Sigmoid colon (tissue), 4 donors: ENCODE measurements around the gene ACIN1.

Experiments
- POLR2A ChIP-seq, 2 donors: fragments of 450-650 bp; IDR thresholded peaks; one replicate each; pipeline ENCODE4 v1.6.1; 2016; ENCODE audit warnings: antibody characterized with exemption in 2 of 2, mild to moderate bottlenecking in 2 of 2, moderate library complexity in 2 of 2
- POLR2AphosphoS5 ChIP-seq, 4 donors: sonication (generic); formaldehyde crosslinking; IDR thresholded peaks; one replicate each; pipeline ENCODE4 v1.6.1; 2017; ENCODE audit warnings: antibody characterized with exemption in 4 of 4
- TF ChIP-seq, protein P1 (sequence below), 4 experiments: fragments of 450-650 bp in 3 of 4; fragments of 200-600 bp in 1 of 4; IDR thresholded peaks; one replicate each; pipeline ENCODE4 v1.5.1; 2016 to 2019; ENCODE audit warnings: antibody characterized with exemption in 4 of 4, mild to moderate bottlenecking in 3 of 4, moderate library complexity in 2 of 4

DNA sequence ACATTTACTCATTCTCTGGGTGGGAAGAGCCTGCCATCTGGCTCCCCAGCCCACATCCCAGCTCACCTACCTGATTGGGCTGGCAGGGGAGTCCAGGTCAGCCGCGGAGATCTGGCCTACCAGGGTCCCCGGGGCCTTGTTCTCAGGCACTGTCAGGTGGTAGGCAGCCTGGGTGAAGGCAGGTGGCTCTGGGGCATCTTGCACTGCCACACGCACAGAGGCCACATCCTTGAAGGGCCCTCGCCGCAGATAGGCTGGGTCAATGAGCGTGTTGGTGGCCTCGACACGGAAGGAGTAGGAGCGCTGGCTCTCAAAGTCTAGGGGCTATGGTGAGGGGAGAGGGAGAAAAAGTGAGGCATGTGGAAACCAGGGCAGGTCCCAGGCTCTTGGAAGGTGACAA, 41.5 kb downstream of the ACIN1 start:
- TF ChIP-seq POLR2A (IDR thresholded peaks at IDR 0.05) (no peak), POLR2AphosphoS5 (IDR thresholded peaks at IDR 0.05) (no peak)
- TF ChIP-seq, protein P1, sequence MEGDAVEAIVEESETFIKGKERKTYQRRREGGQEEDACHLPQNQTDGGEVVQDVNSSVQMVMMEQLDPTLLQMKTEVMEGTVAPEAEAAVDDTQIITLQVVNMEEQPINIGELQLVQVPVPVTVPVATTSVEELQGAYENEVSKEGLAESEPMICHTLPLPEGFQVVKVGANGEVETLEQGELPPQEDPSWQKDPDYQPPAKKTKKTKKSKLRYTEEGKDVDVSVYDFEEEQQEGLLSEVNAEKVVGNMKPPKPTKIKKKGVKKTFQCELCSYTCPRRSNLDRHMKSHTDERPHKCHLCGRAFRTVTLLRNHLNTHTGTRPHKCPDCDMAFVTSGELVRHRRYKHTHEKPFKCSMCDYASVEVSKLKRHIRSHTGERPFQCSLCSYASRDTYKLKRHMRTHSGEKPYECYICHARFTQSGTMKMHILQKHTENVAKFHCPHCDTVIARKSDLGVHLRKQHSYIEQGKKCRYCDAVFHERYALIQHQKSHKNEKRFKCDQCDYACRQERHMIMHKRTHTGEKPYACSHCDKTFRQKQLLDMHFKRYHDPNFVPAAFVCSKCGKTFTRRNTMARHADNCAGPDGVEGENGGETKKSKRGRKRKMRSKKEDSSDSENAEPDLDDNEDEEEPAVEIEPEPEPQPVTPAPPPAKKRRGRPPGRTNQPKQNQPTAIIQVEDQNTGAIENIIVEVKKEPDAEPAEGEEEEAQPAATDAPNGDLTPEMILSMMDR (IDR thresholded peaks at IDR 0.05), result no peak
